Anterior cingulate cortex (tissue), 58 donors: ENCODE results near the gene SHKBP1.
"Not testable (repeated sequence)": the region's sequence is repeated elsewhere in the genome, so short reads cannot be mapped to it uniquely, and the experiment has no call there.

Experiments used
- DNase-seq, 58 donors: peaks; one replicate each; lab custom pipeline; 2025; lab: John Stamatoyannopoulos, UW

SHKBP1 gene

DNA sequence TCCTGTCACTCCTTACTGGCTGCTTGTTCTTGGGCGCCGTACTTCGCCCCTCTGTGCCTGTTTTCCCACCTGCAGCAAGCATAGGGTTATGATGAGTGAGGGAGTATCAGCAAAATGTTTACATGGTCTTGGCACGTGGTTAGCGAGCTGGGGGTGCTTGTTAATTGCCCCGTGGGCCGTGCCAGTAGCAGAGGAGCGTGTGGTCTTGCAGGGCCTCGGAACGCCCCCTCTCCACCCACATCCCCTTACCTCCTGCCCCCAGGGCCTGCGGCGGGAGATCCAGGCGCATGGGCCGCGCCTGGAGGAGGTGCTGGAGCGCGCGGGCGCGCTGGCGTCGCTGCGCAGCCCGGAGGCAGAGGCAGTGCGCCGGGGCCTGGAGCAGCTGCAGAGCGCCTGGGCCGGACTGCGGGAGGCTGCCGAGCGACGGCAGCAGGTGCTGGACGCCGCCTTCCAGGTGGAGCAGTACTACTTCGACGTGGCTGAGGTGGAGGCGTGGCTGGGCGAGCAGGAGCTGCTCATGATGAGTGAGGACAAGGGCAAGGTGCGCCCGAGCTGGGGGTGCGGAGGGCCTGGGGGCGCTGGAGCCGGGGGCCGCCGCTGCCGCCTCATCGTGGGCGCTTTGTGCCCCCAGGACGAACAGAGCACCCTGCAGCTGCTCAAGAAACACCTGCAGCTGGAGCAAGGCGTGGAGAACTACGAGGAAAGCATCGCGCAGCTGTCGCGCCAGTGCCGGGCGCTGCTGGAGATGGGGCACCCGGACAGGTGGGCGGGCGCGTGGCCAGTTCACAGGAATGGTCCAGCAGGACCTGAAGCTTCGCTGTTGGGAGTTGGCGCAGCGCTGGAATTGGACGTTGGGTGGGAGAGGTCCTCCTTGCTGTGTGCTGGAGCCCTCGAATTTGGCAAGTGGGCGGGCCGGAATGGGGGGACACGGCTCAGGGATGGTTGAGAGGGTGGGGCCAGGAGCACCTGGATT is 22.5 kb upstream of the SHKBP1 start:
- no peak for DNase-seq

DNA sequence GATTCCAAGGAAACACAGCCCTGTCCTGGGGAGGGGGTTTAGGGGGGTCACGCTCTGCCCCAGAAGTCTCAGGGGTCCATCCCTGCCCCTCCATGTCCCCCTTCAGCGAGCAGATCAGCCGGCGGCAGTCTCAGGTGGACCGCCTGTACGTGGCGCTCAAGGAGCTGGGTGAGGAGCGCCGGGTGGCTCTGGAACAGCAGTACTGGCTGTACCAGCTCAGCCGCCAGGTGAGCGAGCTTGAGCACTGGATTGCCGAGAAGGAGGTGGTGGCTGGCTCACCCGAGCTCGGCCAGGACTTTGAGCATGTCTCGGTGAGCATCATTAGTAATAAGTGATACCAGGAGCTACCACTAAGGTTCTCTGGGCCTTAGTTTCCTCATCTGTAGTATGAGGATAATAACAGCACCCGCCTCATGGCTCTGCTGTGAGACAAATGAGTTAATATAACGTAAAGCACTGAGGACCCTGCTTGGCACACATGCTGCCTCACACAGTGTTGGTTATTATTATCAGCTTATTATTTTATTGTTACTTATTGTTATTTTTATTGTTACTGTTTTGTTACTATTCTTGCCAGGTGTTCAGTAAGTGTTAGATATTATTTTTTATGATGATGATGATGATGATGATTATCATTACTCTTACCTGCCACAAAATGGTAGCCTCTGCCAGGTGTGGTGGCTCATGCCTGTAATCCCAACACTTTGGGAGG is 20.5 kb upstream of the SHKBP1 start:
- DNase-seq, result no peak

DNA sequence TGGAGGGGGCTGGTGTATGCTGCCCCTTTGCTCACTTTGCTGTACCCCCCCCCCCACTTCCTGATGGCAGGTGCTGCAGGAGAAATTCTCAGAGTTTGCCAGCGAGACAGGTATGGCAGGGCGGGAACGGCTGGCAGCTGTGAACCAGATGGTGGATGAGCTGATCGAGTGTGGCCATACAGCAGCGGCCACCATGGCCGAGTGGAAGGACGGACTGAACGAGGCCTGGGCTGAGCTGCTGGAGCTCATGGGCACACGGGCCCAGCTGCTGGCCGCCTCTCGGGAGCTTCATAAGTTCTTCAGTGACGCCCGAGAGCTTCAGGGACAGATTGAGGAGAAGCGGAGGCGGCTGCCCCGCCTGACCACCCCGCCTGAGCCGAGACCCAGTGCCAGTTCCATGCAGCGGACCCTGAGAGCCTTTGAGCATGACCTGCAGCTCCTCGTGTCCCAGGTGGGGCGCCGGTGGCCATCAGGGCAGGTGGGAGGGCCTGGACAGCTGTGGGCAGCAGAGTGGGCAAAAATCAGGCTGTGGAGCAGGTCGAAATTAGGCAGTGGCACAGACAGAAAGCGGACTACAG is 19.6 kb upstream of the SHKBP1 start:
- DNase-seq, result no peak

DNA sequence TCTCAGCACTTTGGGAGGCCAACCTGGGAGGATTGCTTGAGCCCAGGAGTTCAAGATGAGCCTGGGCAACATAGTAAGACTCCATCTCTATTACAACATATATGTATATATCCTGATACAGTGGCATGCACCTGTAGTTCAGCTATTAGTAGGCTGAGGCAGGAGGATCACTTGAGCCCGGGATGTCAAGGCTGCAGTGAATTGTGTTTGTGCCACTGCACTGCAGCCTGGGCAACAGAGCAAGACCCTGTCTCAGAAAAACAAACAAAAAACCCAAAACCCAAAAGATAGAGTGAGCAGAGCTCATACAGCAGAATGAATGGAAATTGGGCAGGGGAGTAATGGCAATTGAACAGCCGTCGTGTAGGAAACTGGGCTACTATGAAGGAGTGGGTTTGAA is 17.3 kb upstream of the SHKBP1 start:
- no peak for DNase-seq

DNA sequence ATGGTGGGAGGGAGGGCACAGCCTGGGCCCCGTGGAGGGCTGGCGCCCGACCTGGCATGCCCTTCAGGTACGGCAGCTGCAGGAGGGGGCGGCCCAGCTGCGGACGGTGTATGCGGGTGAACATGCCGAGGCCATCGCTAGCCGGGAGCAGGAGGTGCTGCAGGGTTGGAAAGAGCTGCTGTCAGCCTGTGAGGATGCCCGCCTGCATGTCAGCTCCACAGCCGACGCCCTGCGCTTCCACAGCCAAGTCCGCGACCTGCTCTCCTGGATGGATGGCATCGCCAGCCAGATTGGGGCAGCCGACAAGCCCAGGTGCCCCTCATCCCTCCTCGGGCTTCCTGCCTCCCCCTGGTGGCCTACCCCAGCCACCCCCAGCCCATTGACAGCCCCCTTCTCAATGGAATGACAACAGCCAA is 16.6 kb upstream of the SHKBP1 start:
- DNase-seq, result no peak

DNA sequence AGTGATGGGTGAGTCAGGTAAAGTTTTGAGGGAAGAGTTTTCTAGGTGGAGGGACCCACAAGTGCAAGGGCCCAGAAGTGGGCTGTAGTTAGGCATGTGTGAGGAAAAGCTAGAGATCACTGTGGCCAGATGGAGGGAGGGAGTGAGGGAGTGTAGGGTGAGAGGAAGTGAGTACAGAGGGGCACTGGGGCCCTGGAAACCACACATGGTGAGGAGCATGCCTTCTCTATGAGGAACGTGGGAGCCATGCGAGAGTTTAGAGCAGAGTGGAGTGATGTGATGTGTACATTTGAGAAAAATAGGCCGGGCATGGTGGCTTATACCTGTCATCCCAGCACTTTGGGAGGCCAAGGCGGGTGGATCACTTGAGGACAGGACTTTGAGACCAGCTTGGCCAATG is 14.7 kb upstream of the SHKBP1 start:
- no peak for DNase-seq

DNA sequence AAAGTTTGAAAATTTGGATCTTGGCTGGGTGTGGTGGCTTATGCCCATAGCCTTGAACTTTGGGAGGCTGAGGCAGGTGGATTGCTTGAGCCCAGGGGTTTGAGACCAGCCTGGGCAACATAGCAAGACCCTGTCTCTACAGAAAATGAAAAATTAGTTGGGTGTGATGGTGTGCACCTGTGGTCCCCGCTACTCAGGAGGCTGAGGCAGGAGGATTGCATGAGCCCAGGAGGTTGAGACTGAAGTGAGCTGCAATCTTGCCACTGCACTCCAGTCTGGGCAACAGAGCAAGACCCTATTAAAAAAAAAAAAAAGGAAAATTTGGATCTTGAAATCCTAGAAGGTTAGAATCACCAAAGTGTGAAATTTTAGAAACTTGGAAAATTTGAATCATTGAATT is 12.1 kb upstream of the SHKBP1 start:
- DNase-seq, result not testable (repeated sequence)

DNA sequence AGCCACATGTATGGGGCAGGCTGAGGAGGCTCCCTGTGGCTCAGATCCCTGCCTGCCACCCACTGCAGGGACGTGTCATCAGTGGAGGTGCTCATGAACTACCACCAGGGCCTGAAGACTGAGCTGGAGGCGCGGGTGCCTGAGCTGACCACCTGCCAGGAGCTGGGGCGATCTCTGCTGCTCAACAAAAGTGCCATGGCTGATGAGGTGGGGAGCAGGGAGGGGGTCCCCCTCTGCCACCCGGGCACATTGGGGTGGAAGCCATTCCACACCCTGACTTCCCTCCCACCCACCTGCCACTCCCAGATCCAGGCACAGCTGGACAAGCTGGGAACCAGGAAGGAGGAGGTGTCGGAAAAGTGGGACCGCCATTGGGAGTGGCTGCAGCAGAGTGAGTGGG is 11.3 kb upstream of the SHKBP1 start:
- no peak for DNase-seq

DNA sequence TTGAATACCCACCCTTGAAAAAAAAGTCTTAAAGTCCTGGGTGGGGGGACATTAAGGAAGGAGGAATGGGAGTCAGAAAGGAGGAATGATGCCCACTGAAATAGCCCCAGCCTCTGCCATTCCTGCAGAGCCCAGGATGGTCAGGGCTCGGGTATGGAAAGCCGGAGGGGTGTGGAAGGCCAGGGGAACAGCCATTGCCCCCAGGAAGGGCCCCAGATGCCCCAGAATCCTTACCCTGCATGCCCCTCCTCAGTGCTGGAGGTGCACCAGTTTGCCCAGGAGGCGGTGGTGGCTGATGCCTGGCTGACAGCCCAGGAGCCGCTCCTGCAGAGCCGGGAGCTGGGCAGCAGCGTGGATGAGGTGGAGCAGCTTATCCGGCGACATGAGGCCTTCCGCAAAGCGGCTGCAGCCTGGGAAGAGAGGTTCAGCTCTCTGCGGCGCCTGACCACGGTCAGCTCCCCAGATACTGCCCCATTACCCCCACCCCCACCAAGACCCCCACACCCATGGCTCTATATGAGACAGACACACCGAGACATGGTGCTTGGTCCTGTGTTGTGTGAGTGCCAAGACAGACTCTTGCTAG is 10.7 kb upstream of the SHKBP1 start:
- peak in 3 of 58 donors; percentile 8 to 33 (median 18) for DNase-seq

DNA sequence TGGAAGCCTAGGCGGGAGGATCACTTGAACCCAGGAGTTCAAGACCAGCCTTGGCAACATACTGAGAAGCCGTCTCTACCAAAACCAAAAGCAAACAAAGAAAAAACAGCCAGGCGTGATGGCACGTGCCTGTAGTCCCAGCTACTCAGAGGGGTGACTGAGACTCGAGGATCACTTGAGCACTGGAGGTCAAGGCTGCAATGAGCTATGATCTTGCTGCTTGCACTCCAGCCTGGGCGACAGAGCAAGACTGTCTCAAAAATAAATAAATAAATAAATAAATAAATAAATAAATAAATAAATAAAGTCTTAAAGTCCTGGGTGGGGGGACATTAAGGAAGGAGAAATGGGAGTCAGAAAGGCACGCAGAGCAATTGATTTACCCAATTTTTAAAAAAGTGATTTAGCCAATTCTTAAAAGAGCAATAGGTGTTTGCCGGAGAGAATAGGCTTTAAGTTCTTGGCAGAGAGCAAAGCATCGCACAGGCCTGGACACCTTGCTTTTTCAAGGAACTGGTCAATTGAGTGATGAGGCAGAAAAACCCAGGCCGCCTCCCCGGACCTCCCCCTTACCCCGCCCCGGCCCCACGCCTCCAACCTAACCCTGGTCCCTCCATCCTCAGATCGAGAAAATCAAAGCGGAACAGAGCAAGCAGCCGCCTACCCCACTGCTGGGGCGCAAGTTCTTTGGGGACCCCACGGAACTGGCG is 9.5 kb upstream of the SHKBP1 start:
- DNase-seq, result no peak

DNA sequence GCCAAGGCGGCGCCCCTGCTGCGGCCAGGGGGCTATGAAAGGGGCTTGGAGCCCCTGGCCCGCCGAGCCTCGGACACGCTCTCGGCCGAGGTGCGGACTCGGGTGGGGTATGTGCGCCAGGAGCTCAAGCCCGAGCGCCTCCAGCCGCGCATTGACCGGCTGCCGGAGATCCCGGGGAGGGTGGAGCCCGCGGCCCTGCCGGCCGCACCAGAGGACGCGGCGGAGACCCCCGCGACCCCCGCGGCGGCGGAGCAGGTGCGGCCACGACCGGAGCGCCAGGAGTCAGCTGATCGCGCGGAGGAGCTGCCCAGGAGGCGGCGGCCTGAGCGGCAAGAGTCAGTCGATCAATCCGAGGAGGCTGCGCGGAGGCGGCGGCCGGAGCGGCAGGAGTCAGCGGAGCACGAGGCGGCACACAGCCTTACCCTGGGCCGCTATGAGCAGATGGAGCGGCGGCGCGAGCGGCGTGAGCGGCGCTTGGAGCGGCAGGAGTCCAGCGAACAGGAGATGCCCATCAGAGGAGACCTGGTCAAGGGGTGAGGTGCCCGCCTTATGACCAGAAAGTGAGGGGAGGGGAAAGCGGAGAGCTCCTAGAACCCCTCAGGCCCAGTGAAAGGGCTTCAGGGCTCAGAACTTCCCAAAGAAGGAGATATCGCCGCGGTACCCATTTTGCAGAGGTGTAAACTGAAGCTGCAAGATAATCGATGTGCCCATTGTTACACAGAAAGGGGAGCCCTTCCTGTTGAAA is 8.8 kb upstream of the SHKBP1 start:
- no peak for DNase-seq

DNA sequence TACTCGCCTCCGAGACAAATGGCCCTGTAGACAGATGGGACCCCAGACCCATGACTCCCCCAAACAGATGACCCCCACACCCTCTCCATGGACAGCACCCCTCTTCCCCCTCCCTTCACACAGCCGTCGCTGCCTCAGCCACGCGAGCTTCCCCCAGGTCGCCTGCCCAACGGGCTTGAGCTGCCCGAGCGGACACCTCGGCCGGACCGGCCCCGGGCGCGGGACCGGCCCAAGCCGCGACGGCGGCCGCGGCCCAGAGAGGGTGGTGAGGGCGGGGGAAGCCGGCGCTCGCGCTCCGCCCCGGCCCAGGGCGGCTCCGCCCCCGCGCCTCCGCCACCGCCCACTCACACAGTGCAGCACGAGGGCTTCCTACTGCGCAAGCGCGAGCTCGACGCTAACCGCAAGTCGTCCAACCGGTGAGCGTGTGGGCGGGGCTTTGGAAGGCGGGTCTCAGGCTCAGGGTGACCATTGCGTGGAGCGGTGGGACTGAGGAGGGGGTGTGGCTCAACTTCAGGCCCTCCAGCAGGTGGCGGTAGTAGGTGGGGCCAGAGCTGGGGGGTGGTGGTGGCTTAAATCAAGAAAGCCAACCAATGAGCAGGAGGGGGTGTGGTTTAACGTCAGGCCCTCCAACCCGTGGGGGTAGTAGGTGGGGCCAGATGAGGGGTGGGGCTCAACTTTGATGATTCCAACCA is 6.2 kb upstream of the SHKBP1 start:
- peak; percentile 49 to 99 (median 96) for DNase-seq

DNA sequence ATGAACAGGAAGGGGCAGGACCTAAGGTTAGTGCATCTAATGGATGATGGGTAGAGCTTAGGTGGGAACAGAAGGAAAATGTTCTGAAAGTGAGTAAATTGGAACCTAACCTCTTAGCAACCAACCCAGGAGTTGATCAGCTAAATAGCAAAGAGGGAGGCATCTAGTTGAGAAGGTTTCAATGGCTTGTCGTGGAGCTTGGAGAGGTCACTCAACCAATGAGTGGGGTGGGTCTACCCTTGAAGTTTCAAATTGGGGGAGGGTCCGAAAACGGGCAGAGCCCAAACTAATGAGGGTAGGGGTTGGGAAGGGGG is 5.7 kb upstream of the SHKBP1 start:
- DNase-seq, result no peak

DNA sequence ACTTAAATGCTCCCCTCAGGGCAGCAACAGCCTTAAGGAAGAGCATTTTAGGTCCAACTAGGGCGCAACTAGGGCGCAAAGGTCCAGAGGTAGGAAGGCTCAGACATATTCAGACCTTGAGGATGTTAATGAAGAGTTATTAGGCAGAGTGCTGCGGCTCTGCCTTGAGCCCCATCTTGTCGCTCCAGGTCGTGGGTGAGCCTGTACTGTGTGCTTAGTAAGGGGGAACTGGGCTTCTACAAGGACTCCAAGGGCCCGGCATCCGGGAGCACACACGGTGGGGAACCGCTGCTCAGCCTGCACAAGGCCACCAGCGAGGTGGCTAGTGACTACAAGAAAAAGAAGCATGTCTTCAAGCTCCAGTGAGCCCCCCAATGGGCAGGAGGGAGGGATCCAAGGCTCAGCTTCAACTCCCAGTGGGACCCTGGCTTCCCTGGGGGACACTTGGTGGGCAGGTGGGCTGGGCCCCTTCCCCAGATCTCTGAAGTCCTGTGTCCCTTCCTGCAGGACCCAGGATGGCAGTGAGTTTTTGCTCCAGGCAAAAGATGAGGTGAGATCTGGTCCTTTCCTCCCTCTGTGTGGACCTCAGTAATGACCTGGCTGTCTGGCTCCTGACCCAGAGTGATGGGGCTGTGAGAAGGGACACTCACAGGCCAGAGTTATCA is 4.7 kb upstream of the SHKBP1 start:
- no peak for DNase-seq

DNA sequence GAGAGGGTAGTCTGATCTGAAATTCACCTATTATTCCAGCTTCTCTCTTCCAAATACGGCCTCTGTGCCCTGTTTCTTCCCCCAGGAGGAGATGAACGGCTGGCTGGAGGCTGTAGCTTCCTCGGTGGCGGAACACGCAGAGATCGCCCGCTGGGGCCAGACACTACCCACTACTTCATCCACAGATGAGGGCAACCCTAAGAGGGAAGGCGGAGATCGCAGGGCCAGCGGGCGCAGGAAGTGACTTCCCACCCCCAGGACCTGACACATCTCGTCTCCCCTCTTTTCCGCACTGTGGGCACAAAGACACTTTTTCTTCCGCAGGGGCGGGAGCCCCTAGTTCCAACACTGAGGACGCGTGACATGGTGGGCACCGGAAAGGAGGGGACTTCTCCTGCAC is 1.3 kb upstream of the SHKBP1 start:
- DNase-seq, result no peak

DNA sequence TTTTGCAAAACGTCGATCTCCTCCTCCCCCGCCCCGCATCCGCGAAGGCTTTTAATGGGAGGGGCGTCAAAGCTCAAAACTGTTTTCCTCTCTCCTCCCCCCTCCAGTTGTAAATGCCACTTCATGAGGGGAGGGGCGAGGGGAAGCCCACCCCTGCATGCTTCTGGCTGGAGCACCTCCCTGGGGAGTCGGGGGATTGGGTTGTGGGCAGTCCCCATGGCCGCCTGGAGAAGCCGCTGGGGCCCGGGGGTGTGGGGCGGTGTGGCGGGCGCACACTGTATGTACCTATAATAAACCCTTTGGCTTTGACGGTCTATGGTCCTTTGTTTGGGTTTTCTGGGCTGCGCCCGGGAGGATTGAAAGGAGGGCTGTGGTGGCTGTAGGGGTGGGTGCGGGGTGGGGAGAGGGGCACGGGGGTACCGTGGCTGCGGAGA is 505 bp upstream of the SHKBP1 start:
- no peak for DNase-seq

DNA sequence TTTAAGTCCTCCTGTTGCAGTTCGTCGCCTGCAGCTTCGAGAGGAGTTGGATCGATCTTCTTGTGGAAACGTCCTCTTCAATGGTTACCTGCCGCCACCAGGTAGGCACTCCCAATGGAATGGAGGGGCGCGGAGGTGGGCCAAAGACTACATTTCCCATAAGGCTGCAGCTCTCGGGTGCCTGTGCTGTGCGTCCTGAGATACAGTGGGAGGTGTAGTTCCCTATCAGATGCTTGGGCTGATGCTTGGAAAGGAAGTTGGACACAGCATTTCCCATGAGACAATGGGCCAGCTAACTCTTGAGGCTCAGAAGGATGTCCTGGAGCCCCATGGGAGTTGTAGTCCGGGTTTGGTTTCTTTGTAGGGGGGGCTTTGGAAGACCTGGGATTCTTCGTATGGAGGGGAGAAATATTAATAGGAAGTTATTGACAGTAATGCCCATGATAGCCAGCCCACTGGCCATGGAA is 1.8 kb downstream of the SHKBP1 start:
- DNase-seq, result peak in 34 of 58 donors; percentile 5 to 72 (median 30)

DNA sequence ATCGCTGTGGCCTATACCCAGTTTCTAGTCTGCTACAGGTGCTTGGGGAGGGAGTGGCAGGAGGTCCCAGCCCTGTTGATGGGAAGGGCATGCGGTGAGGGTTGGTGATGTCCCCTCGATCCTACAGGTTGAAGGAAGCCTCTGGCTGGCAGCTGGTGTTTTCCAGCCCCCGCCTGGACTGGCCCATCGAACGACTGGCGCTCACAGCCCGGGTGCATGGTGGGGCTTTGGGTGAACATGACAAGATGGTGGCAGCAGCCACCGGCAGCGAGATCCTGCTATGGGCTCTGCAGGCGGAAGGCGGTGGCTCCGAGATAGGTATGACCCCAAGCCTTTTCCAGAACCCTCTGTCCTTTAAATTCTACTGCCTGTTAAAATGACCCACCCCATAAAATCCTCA is 3.9 kb downstream of the SHKBP1 start:
- DNase-seq, result no peak
